Testis (tissue), 3 donors: ENCODE measurements around the gene GC. TPM values are rescaled to one million over a fixed set of nuclear protein-coding genes. Genes with fewer than 3 reads are reported as not detected.

Experiments
- DNase-seq: peaks from one replicate; pipeline ENCODE4 v3.0.0-alpha.2; 2019
- H3K27ac ChIP-seq, 2 donors: fragments of 200-600 bp; sonication (generic); one replicate each; pipeline ENCODE4 v1.5.1; 2019
- H3K27me3 ChIP-seq: fragments of 200-600 bp; sonication (generic); one replicate; pipeline ENCODE4 v1.5.1; 2019
- H3K36me3 ChIP-seq: fragments of 200-600 bp; sonication (generic); one replicate; pipeline ENCODE4 v1.5.1; 2017; ENCODE audit warnings: low read depth; ENCODE audit errors: missing control alignments
- H3K4me1 ChIP-seq: fragments of 200-600 bp; sonication (generic); one replicate; pipeline ENCODE4 v1.5.1; 2019
- H3K4me3 ChIP-seq, 2 donors: fragments of 200-600 bp; sonication (generic); one replicate each; pipeline ENCODE4 v1.5.1; 2017 to 2019
- H3K9me3 ChIP-seq: fragments of 200-600 bp; sonication (generic); one replicate; pipeline ENCODE4 v1.5.1; 2017
- CTCF ChIP-seq, 3 experiments: fragments of 450-650 bp in 2 of 3; fragments of 200-600 bp in 1 of 3; sonication (generic) in 1 of 3; IDR thresholded peaks; one replicate each; pipeline ENCODE4 v1.5.1; 2016 to 2019; ENCODE audit warnings: antibody characterized with exemption in 3 of 3, mild to moderate bottlenecking in 2 of 3, moderate library complexity in 1 of 3
- POLR2A ChIP-seq: fragments of 450-650 bp; IDR thresholded peaks from one replicate; pipeline ENCODE4 v1.6.1; 2017; ENCODE audit warnings: antibody characterized with exemption, mild to moderate bottlenecking, moderate library complexity
- WGBS, 2 donors: methylation state at CpG; one replicate each; pipeline ENCODE4 v1.1.5; 2018; 5-methylcytosine and 5-hydroxymethylcytosine counted together
- intact Hi-C: fragments of 100-400 bp; cut with DNase I; formaldehyde crosslinking; loops from one replicate; pipeline ENCODE4 v1.15.1; 2023; ENCODE audit warnings: low total_unique reads
- polyA plus RNA-seq: library from polyadenylated mRNA; stranded (reverse); fragments of 350-450 nt; fragmentation: Illumina TruSeq; extraction: RNeasy Lipid Tissue Mini Kit (QIAGEN cat#74804); gene quantifications from one replicate; pipeline ENCODE4 v1.2.3, GENCODE V29; 2014; ENCODE audit warnings: low read depth, low replicate concordance; ENCODE audit not compliant: insufficient read depth
- total RNA-seq, 2 donors: library from RNA; depleted of rRNA; stranded (reverse); fragments of >200 nt; gene quantifications; one replicate each; pipeline ENCODE4 v1.2.3, GENCODE V29; 2016

The GC gene
- total and polyA plus RNA-seq, 3 donors from 2014 or later: 0.47 TPM; not detected in 2

- Histone ChIP-seq H3K27ac (no peak overlapping the region), H3K36me3 (no peaks in the 10 kb centered on the region), H3K9me3 (no peaks in the 10 kb centered on the region), H3K4me1 (no peaks in the 10 kb centered on the region), H3K27me3 (no peaks in the 10 kb centered on the region), H3K4me3 (no peak overlapping the region)
- intact Hi-C loops: no loop called here
- TF ChIP-seq POLR2A (no peak), CTCF (IDR thresholded peaks at IDR 0.05) (no peak)
- WGBS, 2 donors: 84 to 89% methylated on average over 2 of the region's 2 CpGs
- DNase-seq: no peak
Observed at GRCh38 chr4:71729856-71730255, 54.0 kb downstream of the GC start.

- Histone ChIP-seq H3K27ac (no peak overlapping the region), H3K9me3 (no peaks in the 10 kb centered on the region), H3K4me3 (no peak overlapping the region), H3K36me3 (no peaks in the 10 kb centered on the region), H3K4me1 (no peaks in the 10 kb centered on the region), H3K27me3 (no peaks in the 10 kb centered on the region)
- WGBS, 2 donors: 26 to 36% methylated on average over 1 of the region's 1 CpG
- no peak for DNase-seq
- TF ChIP-seq CTCF (IDR thresholded peaks at IDR 0.05) (peak; percentile 33 to 52 (median 44)), POLR2A (no peak)
- intact Hi-C loops: no loop called here
Observed at GRCh38 chr4:71713611-71714203, 70.2 kb downstream of the GC start.

- Histone ChIP-seq H3K27me3 (no peaks in the 10 kb centered on the region), H3K4me3 (no peak overlapping the region), H3K9me3 (no peaks in the 10 kb centered on the region), H3K36me3 (no peaks in the 10 kb centered on the region), H3K4me1 (no peaks in the 10 kb centered on the region), H3K27ac (no peak overlapping the region)
- TF ChIP-seq CTCF (IDR thresholded peaks at IDR 0.05): no peak
- TF ChIP-seq POLR2A: no peak
- WGBS, 2 donors: 88 to 91% methylated on average over 3 of the region's 3 CpGs
- intact Hi-C loops: no loop called here
- no peak for DNase-seq
Observed at GRCh38 chr4:71711985-71712348, 71.9 kb downstream of the GC start.

GRCh38 chr4:71711044-71711984 lies 72.6 kb downstream of the GC start:
- intact Hi-C loops: no loop called here
- no peak overlapping the region for H3K27ac ChIP-seq
- no peaks in the 10 kb centered on the region for H3K36me3 ChIP-seq
- no peak for TF ChIP-seq POLR2A
- TF ChIP-seq CTCF (IDR thresholded peaks at IDR 0.05): no peak
- H3K4me3 ChIP-seq: no peak overlapping the region
- 77 to 79% methylated on average over 2 of the region's 2 CpGs for WGBS, 2 donors
- H3K27me3 ChIP-seq: no peaks in the 10 kb centered on the region
- H3K9me3 ChIP-seq: no peaks in the 10 kb centered on the region
- no peaks in the 10 kb centered on the region for H3K4me1 ChIP-seq
- DNase-seq: no peak
